HEK293T (cell line): Measurements from ENCODE around the gene C4BPB.

ENCODE experiments used
- BHLHE40 ChIP-seq: fragments of 450-650 bp; IDR thresholded peaks from 2 replicates; pipeline ENCODE4 v1.6.1; 2016; ENCODE audit warnings: mild to moderate bottlenecking, moderate library complexity, borderline replicate concordance
- CTBP1 ChIP-seq: fragments of 450-650 bp; IDR thresholded peaks from 2 replicates; pipeline ENCODE4 v1.6.1; 2016; ENCODE audit warnings: borderline replicate concordance
- FOXA1 ChIP-seq: fragments of 450-650 bp; IDR thresholded peaks from 2 replicates; pipeline ENCODE4 v1.6.1; 2016; ENCODE audit warnings: mild to moderate bottlenecking
- FOXK2 ChIP-seq: fragments of 450-650 bp; IDR thresholded peaks from 2 replicates; pipeline ENCODE4 v1.6.1; 2016; ENCODE audit warnings: mild to moderate bottlenecking
- L3MBTL2 ChIP-seq: fragments of 450-650 bp; conservative IDR thresholded peaks from 2 replicates; pipeline ENCODE4 v1.6.1; 2016; ENCODE audit warnings: mild to moderate bottlenecking
- LEF1 ChIP-seq: fragments of 450-650 bp; IDR thresholded peaks from 2 replicates; pipeline ENCODE4 v1.6.1; 2017; ENCODE audit warnings: mild to moderate bottlenecking, borderline replicate concordance
- NFRKB ChIP-seq: fragments of 450-650 bp; IDR thresholded peaks from 2 replicates; pipeline ENCODE4 v1.6.1; 2016; ENCODE audit warnings: mild to moderate bottlenecking, moderate library complexity
- SUZ12 ChIP-seq: fragments of 450-650 bp; IDR thresholded peaks from 2 replicates; pipeline ENCODE4 v1.6.1; 2016; ENCODE audit warnings: mild to moderate bottlenecking
- TARDBP ChIP-seq: fragments of 450-650 bp; IDR thresholded peaks from 2 replicates; pipeline ENCODE4 v1.6.1; 2016

DNA sequence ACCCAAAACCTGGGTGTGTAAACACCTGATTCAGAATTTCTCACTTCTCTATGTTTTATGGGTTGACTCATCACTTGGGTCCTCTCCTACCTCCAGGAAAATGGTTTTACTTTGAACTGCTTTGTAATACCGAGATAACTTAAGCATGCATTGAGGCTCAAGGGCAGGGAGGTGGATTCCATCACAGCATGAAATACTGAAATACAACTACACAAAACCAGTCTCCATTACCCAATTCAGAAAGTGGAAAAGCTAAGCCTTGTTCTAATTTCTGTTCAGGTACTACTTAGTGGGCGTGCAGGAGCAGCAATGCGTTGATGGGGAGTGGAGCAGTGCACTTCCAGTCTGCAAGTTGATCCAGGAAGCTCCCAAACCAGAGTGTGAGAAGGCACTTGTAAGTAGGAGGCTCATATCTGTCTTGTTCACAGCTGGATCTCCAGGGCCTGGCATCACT lies 9.2 kb downstream of the C4BPB start:
- TF ChIP-seq FOXA1 (no peak), L3MBTL2 (no peak), TARDBP (no peak), LEF1 (no peak), FOXK2 (no peak), NFRKB (no peak), SUZ12 (no peak), CTBP1 (no peak), BHLHE40 (no peak)
